HG03575 (cell line): ENCODE results near the gene CDRT15L2.
A peak's percentile ranks its signal among the peaks of the same experiment; 100 is the strongest.
"Not testable (repeated sequence)": the region's sequence is repeated elsewhere in the genome, so short reads cannot be mapped to it uniquely, and the experiment has no call there.

Experiments used
- ATAC-seq: cut with Tn5 transposase; IDR thresholded peaks from one replicate; pipeline ENCODE4 v1.9.1; 2021; ENCODE audit not compliant: unreplicated experiment, insufficient number of reproducible peaks, low FRiP score; ENCODE audit errors: extremely low read depth

The CDRT15L2 gene

DNA sequence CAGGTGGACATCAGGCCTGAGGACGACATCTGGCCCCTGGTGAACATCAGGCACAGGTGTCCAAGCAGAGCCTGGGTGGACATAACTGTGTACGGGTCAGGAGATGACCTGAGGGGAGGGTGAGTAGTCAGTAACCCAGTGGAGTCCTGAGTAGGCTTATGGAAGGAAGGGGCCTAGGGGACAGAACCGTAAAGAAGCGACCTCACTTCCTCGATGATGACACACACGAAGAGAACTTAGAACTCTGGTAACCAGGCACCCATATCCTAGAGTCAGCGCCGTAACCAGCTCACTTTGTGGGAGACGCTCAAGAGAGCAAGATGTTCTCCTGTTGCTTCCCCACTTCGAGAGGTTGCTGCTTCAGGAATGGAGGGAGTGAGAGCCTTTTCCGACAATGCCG, at the start of gene CDRT15L2:
TSS of gene CDRT15L2 (plus strand) at position 301 of the 400 bp plus-strand sequence. CDS start at position 321, 20 bp downstream.
- ATAC-seq: not testable (repeated sequence)

DNA sequence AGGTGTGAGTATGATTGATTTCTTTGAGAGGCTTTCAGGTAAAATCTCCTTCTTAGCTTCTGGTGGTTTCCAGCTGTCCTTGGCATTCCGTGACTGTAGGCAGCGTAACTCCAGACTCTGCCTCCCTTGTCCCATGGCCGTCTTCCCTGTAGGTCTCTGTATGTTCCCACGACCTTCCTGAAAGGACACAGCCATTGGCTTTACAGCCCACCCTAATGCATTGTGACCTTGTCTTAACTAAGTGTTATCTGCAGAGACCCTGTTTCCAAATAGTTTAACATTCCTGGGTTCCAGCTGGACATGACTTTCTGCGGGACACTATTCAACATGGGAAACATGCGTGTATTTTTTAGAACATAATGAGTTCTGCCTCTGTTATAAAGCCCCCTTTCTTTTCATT, 49.4 kb upstream of the CDRT15L2 start:
- not testable (repeated sequence) for ATAC-seq

GRCh38 chr17:20532544-20533090, 46.9 kb upstream of the CDRT15L2 start:
- ATAC-seq: not testable (repeated sequence)

DNA sequence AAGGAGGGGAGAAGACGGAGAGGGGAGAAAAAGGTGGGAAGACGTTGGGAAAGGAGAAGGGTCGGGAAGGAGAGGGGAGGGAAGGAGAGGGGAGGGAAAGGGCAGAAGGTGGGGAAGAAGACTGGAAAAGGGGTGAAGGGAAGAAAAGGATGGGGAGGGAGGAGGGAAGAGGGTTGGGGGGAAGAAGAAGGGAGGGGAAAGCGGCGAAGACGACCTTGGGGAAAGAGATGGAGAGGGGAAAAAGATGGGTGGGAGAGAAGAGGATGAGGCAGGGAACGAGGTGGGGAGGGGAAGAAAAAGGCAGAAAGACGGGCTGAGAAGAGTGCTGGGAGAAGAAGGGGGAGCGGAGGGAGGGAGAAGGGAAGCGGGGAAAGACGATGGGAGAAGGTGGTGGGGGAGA, 46.3 kb upstream of the CDRT15L2 start:
- ATAC-seq: not testable (repeated sequence)

DNA sequence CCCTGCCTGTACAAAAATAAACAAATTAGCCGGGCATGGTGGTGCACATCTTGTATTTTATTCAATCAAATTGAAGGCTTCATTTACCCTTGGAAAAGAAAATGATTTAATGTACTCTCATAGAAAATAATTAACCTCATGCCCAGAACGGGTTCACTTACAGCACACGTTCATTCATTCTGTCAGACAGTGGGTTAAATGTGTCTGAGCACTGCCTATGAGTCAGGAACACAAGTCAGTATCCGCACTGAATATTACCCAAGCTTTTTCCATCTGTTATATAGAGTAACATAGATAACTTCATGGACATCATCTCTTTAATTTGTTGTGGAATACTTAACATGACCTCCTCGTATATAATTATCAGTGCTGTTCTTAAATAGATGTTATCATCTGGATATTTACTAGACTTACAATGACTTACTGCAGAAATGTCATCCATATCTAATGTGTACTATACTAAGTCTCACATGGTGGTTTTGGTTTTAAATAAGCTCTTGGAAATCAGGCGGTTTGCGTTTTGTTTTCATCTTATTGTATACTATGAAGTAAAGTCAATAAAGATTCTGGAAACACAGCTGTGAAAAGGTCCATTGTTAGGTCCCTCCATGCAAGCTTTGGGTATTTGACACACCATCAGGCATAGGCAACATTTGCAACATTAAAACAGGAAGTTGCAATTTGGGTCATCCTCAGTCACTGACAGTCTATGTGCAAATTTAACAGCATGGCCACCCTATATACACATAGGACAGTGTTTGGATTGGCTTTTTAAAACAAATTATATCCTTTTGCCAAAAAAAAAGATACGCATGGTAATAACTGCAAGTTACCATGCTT, 44.6 kb upstream of the CDRT15L2 start:
- not testable (repeated sequence) for ATAC-seq

- ATAC-seq: peak; percentile 56
These were observed 39.1 kb upstream of the CDRT15L2 start for GRCh38 chr17:20540414-20540813.

GRCh38 chr17:20540865-20541264, 38.7 kb upstream of the CDRT15L2 start:
- ATAC-seq: not testable (repeated sequence)

DNA sequence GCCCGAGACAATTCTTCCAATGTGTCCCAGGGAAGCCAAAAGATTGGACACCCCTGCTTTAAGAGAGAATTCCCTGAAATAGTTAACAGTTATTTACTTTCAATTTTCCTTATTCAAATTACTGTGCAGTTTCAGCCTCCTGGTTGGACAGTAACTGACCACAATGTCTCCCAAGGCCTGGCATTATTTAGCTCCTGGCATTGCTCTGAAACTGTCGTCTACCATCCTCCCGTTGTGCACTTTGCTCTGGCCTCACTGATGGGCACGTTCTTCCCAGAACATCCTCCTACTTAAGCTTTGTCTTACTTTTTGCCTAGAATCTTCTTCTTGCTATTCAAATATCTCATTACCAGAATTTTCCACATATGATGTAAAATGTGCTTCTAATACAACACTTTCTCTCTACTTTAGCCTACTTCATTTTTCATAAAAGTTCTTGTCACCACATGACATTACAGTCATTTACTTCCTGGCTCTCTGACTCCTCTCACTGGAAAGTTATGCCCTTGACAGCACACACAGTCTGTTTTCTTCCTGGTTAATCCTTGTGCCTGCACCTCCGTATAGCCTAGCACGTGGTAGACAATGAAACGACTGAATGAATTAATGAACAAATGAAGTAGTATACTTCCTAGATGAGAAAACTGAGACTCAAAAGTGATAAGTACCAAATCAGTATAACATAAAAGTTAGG, 37.5 kb upstream of the CDRT15L2 start:
- not testable (repeated sequence) for ATAC-seq

GRCh38 chr17:20547923-20548322, 31.6 kb upstream of the CDRT15L2 start:
- not testable (repeated sequence) for ATAC-seq

DNA sequence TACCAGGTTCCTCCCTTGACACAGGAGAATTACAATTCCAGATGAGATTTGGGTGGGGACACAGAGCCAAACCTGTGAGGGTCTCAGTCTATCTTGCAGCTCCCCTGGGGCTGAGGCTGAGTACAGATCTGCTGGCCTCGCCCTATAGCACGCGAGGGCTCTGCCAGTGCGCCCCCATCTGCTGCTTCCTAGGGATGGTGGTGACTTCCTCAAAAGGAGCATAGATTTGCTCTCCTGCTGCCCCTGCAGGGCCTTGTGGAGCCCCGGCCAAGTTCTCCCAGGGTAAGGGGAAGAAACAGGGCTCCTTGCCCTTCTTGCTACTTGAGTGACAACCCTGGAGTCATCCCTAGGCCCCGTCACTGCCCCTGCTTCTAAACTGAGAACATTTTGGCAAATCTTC, 26.6 kb upstream of the CDRT15L2 start:
- not testable (repeated sequence) for ATAC-seq

DNA sequence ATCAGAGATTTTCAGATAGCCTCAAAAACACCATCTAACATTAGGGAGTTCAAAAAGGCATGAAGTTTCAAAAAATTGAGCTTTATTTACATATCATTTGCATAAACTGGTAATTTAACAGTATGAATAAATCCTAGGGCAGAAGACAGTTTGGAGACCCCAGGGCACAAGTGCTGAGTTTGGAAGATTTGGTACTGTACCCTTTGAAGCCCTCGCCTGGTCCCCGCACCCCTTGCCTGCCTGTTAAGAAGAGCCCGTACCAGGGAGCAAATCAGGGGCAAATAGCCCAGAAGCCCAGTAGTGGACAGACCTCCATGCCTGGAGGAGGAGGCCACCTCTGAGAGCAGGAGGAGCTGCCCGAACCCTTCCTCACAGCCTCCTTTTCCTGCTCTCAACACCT, 24.8 kb upstream of the CDRT15L2 start:
- ATAC-seq: not testable (repeated sequence)

- not testable (repeated sequence) for ATAC-seq
These were observed 24.2 kb upstream of the CDRT15L2 start for GRCh38 chr17:20555135-20556010.

DNA sequence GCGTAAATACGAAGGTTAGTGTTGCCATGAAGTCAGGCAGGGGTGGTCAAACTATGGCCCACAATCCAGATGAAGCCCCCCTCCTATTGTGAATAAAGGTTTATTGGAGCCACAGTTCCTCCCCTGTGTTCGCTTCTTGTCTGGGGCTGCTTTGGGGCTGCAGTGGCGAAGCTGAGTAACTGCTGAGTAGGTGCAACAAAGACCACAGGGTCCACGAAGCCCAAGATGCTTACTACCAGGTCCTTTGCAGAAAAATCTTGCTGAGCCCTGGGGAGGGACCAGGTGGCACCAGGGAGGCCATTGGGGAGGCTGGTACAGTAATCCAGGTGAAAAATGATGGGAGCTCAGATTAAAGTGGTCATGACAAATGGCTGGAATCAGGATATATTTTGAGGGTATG, 21.4 kb upstream of the CDRT15L2 start:
- ATAC-seq: not testable (repeated sequence)

DNA sequence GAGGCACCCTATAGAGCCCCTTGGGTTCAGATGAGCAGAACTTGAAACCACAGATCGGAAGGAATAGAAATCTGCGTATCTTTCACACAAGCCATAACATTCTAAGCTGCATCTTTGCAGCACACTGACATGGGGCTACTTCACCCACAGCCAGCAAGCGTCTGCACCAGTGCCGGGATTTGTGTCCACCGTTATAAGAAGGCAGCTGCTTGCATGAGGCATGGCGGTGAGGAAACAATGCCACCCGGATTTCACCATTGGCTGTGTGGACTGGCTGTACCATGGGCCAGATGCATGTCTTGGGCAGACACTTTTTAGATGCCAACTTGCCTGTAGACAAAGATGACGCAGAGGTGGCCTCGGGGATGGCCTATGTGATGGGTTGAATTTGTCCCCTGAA, 20.5 kb upstream of the CDRT15L2 start:
- not testable (repeated sequence) for ATAC-seq

DNA sequence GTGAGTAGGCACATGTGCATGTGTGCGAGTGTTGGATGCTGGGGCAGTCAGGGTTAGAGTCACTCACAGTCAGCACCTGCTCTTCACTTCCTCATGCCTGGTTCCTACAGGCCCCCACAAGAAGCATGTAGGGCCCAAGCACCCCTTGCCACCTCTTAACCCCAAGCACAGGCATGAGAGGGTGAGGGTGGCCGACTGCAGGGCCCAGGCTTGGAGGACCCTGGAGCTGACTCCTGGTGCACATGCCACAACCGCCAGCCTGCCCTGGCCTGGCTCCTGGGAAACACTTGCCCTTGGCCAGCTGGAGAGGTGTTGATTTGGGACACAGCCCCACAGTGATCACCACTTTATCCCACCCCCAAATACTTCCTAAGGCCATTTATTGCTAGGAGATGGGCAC, 16.9 kb upstream of the CDRT15L2 start:
- ATAC-seq: no peak

DNA sequence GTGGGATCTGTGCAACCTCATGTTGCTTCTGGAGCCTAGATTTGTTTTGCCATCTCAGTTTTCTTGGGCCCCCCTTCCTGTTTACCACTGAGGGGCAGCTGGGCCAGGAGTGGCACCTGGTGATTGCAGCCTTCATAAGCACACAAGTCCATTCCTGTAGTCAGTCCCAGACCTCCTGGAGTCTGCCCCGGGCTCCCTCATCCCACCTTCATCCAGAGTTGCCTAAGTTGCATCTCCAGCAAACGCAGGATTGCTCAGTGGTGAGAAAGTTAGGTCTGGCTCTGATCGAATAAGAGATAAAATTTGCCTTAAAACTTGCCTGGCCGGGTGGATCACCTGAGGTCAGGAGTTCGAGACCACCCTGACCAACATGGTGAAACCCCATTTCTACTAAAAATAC, 14.3 kb upstream of the CDRT15L2 start:
- ATAC-seq: not testable (repeated sequence)

GRCh38 chr17:20565711-20566110, 13.8 kb upstream of the CDRT15L2 start:
- no peak for ATAC-seq

- ATAC-seq: not testable (repeated sequence)
These were observed 12.8 kb upstream of the CDRT15L2 start for GRCh38 chr17:20566736-20567135.

- ATAC-seq: not testable (repeated sequence)
These were observed 12.1 kb upstream of the CDRT15L2 start for GRCh38 chr17:20567421-20567820.
